GM19467 (cell line): ENCODE data around the gene APOC4.
"Not testable (repeated sequence)": the region's sequence is repeated elsewhere in the genome, so short reads cannot be mapped to it uniquely, and the experiment has no call there.

Source experiments
- ATAC-seq: cut with Tn5 transposase; IDR thresholded peaks from one replicate; pipeline ENCODE4 v1.9.1; 2021; ENCODE audit warnings: mild to moderate bottlenecking, moderate library complexity; ENCODE audit not compliant: unreplicated experiment

The APOC4 gene, protein sequence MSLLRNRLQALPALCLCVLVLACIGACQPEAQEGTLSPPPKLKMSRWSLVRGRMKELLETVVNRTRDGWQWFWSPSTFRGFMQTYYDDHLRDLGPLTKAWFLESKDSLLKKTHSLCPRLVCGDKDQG

GRCh38 chr19:44942067-44942571 is at the start of gene APOC4:
TSS of gene APOC4 (plus strand) at chr19:44942237. CDS start at chr19:44942278, 41 bp downstream.
- ATAC-seq: no peak

DNA sequence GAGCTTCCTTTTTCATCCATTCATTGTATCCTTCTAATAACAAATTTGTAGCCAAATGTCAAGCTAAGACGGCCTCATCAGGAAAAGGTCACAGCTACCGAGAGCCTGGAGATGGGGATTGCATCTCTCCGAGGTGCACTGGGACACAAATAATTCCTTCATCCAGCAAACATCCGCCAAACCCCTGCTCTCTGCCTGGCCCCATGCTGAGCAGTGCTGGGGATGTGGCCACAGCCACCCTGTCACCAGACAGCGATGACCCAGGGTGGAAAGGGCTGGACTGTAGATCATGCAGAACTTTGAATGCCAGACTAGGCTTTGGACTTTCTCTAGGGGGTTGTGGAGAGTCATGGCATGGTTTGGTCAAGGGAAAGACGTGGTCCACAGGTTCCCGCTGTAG is 49.1 kb upstream of the APOC4 start:
- no peak for ATAC-seq

DNA sequence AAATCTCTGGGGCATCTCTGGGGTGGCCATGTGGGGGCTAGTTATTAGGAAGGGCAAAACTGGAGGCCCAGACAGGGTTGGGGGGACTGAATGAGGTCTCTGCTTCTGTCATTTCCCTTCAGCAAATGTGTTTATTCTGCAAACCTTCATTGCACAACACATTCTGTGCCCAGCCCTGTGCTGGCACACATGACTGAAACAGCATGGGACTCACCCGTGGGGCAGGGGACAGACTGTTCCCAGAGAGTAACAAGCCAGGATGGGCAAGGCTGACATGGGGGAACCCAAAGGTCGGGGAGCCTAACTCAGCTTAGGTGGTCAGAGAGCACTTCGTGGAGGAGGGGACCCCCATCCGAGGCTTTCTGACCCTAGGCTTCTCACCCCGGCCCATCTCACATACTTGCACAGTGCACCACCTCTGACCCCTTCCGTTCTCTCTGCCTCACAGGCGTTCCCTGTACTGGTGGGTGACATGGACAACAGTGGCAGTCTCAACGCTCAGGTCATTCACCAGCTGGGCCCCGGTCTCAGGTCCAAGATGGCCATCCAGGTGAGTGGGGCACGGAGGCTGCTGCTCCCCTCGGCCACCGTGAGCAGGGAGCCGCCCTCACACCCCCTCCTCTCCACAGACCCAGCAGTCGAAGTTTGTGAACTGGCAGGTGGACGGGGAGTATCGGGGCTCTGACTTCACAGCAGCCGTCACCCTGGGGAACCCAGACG is 48.5 kb upstream of the APOC4 start:
- no peak for ATAC-seq

GRCh38 chr19:44894052-44894400 is 48.0 kb upstream of the APOC4 start:
- ATAC-seq: no peak

GRCh38 chr19:44894946-44895345 is 47.1 kb upstream of the APOC4 start:
- no peak for ATAC-seq

GRCh38 chr19:44897835-44898234 is 44.2 kb upstream of the APOC4 start:
- no peak for ATAC-seq

GRCh38 chr19:44900328-44901244 is 41.5 kb upstream of the APOC4 start:
- no peak for ATAC-seq

DNA sequence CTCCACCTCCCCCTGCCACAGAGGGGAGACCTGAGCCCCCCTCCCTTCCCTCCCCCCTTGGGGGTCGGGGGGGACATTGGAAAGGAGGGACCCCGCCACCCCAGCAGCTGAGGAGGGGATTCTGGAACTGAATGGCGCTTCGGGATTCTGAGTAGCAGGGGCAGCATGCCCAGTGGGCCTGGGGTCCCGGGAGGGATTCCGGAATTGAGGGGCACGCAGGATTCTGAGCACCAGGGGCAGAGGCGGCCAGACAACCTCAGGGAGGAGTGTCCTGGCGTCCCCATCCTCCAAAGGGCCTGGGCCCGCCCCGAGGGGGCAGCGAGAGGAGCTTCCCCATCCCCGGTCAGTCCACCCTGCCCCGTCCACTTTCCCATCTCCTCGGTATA is 38.8 kb upstream of the APOC4 start:
- ATAC-seq: no peak

GRCh38 chr19:44903602-44904425 is 38.2 kb upstream of the APOC4 start:
- no peak for ATAC-seq

DNA sequence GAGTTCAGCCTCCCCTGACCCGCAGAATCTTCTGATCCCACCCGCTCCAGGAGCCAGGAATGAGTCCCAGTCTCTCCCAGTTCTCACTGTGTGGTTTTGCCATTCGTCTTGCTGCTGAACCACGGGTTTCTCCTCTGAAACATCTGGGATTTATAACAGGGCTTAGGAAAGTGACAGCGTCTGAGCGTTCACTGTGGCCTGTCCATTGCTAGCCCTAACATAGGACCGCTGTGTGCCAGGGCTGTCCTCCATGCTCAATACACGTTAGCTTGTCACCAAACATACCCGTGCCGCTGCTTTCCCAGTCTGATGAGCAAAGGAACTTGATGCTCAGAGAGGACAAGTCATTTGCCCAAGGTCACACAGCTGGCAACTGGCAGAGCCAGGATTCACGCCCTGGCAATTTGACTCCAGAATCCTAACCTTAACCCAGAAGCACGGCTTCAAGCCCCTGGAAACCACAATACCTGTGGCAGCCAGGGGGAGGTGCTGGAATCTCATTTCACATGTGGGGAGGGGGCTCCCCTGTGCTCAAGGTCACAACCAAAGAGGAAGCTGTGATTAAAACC is 37.5 kb upstream of the APOC4 start:
- no peak for ATAC-seq

- ATAC-seq: no peak
These were observed 36.4 kb upstream of the APOC4 start, which contains the start of gene APOE for GRCh38 chr19:44905437-44906160. TSS of gene APOE (plus strand) at chr19:44905796. CDS start at chr19:44906625, 829 bp downstream.

GRCh38 chr19:44907613-44908012 is 34.4 kb upstream of the APOC4 start:
- ATAC-seq: no peak

DNA sequence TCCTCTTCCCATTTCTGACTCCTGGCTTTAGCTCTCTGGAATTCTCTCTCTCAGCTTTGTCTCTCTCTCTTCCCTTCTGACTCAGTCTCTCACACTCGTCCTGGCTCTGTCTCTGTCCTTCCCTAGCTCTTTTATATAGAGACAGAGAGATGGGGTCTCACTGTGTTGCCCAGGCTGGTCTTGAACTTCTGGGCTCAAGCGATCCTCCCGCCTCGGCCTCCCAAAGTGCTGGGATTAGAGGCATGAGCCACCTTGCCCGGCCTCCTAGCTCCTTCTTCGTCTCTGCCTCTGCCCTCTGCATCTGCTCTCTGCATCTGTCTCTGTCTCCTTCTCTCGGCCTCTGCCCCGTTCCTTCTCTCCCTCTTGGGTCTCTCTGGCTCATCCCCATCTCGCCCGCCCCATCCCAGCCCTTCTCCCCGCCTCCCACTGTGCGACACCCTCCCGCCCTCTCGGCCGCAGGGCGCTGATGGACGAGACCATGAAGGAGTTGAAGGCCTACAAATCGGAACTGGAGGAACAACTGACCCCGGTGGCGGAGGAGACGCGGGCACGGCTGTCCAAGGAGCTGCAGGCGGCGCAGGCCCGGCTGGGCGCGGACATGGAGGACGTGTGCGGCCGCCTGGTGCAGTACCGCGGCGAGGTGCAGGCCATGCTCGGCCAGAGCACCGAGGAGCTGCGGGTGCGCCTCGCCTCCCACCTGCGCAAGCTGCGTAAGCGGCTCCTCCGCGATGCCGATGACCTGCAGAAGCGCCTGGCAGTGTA is 33.8 kb upstream of the APOC4 start:
- no peak for ATAC-seq

DNA sequence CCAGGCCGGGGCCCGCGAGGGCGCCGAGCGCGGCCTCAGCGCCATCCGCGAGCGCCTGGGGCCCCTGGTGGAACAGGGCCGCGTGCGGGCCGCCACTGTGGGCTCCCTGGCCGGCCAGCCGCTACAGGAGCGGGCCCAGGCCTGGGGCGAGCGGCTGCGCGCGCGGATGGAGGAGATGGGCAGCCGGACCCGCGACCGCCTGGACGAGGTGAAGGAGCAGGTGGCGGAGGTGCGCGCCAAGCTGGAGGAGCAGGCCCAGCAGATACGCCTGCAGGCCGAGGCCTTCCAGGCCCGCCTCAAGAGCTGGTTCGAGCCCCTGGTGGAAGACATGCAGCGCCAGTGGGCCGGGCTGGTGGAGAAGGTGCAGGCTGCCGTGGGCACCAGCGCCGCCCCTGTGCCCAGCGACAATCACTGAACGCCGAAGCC is 33.2 kb upstream of the APOC4 start:
- no peak for ATAC-seq

GRCh38 chr19:44909775-44910174 is 32.3 kb upstream of the APOC4 start:
- no peak for ATAC-seq

DNA sequence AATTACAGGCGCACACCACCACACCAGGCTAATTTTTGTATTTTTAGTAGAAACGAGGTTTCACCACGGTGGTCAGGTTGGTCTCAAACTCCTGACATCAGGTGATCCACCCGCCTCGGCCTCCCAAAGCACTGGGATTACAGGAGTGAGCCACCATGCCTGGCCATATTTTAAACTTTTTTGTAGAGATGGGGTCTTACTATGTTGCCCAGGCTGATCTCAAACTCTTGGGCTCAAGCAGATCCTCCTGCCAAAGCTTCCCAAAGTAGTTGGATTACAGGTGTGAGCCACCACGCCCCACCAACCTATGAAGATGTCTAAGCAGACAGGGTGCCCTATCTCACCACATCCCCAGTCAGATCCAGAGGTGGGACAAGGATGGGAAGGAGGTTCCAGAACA is 30.1 kb upstream of the APOC4 start:
- not testable (repeated sequence) for ATAC-seq

GRCh38 chr19:44912854-44913253 is 29.2 kb upstream of the APOC4 start:
- no peak for ATAC-seq

GRCh38 chr19:44913512-44914432 is 28.3 kb upstream of the APOC4 start:
- not testable (repeated sequence) for ATAC-seq
